Activated CD8-positive, alpha-beta T cell treated with anti-CD3 and anti-CD28 coated beads for 36 hours (primary cell): ENCODE data around the gene CARD9. TPM values are rescaled to one million over a fixed set of nuclear protein-coding genes. Genes with fewer than 3 reads are reported as not detected.

Experiments
- ATAC-seq: fragments of 200-7000 bp; cut with Tn5 transposase; one replicate; pipeline ENCODE4 v1.10.0; 2021; ENCODE audit warnings: mild to moderate bottlenecking, moderate library complexity
- CTCF ChIA-PET: fragments of 350-600 bp; sonication (Branson Sonifier 250); formaldehyde crosslinking; loops from one replicate; lab custom pipeline; 2021; ENCODE audit warnings: antibody characterized with exemption; lab: Charles Lee
- POLR2A ChIA-PET: fragments of 350-600 bp; sonication (Branson Sonifier 250); formaldehyde crosslinking; loops from one replicate; lab custom pipeline; 2021; ENCODE audit warnings: antibody characterized with exemption; lab: Charles Lee
- DNase-seq: peaks from one replicate; pipeline ENCODE4 v3.0.0-alpha.2; 2020
- H3K27ac Mint-ChIP-seq: one replicate; pipeline ENCODE4 v1.8.0; 2021; ENCODE audit warnings: mild to moderate bottlenecking, mixed read lengths
- H3K27me3 Mint-ChIP-seq: one replicate; pipeline ENCODE4 v1.8.0; 2021; ENCODE audit warnings: mixed read lengths
- H3K36me3 Mint-ChIP-seq: one replicate; pipeline ENCODE4 v1.8.0; 2021; ENCODE audit warnings: low read depth, mixed read lengths
- H3K4me1 Mint-ChIP-seq: one replicate; pipeline ENCODE4 v1.8.0; 2021; ENCODE audit warnings: low read depth, mixed read lengths
- H3K4me3 Mint-ChIP-seq: one replicate; pipeline ENCODE4 v1.8.0; 2021; ENCODE audit warnings: mild to moderate bottlenecking, moderate library complexity, mixed read lengths
- H3K9me3 Mint-ChIP-seq: one replicate; pipeline ENCODE4 v1.8.0; 2021; ENCODE audit warnings: mixed read lengths
- intact Hi-C: fragments of 100-400 bp; cut with micrococcal nuclease; formaldehyde crosslinking; loops from one replicate; pipeline ENCODE4 v1.10.0; 2022
- total RNA-seq, 2 experiments: library from RNA; stranded (reverse); gene quantifications; one replicate each; pipeline ENCODE4 v1.2.3, GENCODE V29; 2021
- TF ChIP-seq, protein P1 (sequence below): fragments of 200-600 bp; IDR thresholded peaks from one replicate; pipeline ENCODE4 v1.8.0; 2022; ENCODE audit warnings: antibody characterized with exemption, mild to moderate bottlenecking

Gene CARD9
- total RNA-seq, 2 experiments from 2014 or later, result 6.8 to 7.1 TPM

DNA sequence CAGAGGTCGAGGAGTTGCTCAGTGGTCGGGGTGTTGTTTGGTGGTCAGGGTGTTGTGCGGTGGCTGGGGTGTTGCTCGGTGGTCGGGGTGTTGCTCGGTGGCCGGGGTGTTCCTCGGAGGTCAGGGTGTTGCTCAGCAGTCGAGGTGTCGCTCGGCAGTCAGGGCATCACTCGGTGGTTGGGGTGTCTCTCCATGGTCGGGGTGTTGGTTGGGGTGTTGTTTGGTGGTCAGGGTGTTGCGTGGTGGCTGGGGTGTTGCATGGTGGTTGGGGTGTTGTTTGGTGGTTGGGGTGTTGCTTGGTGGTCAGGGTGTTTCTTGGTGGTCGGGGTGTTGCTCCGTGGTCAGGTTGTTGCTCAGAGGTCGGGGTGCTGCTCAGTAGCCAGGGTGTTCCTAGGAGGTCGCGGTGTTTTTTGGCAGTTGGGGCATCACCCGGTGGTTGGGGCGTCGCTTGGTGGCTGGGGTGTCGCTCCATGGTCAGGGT is 57.2 kb downstream of the CARD9 start:
- peak overlapping the region; percentile 58 for H3K27ac Mint-ChIP-seq
- ATAC-seq (peak; percentile 40), DNase-seq (peak; percentile 36)
- peaks cover 21% of the 10 kb centered on the region for H3K9me3 Mint-ChIP-seq
- H3K4me1 Mint-ChIP-seq, result peaks cover 5% of the 10 kb centered on the region
- intact Hi-C loops, result loop anchor here (10.0 kb wide), 1 partner anchor 88 kb away; the partner anchor contains the start of gene SNAPC4
- peaks cover 2% of the 10 kb centered on the region for H3K27me3 Mint-ChIP-seq
- CTCF ChIA-PET, result no interaction called here
- POLR2A ChIA-PET, result no interaction called here
- H3K36me3 Mint-ChIP-seq, result peaks cover 6% of the 10 kb centered on the region
- peak overlapping the region; percentile 7 for H3K4me3 Mint-ChIP-seq
- TF ChIP-seq, protein P1, sequence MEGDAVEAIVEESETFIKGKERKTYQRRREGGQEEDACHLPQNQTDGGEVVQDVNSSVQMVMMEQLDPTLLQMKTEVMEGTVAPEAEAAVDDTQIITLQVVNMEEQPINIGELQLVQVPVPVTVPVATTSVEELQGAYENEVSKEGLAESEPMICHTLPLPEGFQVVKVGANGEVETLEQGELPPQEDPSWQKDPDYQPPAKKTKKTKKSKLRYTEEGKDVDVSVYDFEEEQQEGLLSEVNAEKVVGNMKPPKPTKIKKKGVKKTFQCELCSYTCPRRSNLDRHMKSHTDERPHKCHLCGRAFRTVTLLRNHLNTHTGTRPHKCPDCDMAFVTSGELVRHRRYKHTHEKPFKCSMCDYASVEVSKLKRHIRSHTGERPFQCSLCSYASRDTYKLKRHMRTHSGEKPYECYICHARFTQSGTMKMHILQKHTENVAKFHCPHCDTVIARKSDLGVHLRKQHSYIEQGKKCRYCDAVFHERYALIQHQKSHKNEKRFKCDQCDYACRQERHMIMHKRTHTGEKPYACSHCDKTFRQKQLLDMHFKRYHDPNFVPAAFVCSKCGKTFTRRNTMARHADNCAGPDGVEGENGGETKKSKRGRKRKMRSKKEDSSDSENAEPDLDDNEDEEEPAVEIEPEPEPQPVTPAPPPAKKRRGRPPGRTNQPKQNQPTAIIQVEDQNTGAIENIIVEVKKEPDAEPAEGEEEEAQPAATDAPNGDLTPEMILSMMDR, result no peak

DNA sequence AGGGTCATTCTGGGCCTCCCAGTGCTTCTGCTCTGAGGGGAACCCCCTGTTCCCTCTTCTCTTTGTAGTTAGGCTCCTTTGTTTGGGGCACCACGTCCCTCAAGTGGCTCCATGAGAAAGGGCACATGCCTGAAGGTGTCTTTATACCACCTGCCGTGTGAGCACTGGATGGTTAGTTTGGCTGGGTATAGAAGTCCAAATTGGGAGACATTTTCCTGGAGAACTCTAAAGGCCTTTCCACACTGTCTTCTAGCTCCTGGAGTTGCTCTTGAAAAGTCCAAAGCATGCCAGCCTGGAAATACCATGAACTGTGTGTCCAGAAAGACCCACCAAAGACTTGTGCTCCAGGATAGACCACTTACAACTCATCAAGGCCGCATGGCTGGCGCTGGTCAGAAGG is 58.5 kb downstream of the CARD9 start:
- TF ChIP-seq, protein P1, result no peak
- Mint-ChIP-seq H3K4me3 (no peak overlapping the region), H3K27ac (no peak overlapping the region), H3K36me3 (peaks cover 6% of the 10 kb centered on the region), H3K4me1 (peaks cover 5% of the 10 kb centered on the region), H3K27me3 (peaks cover 2% of the 10 kb centered on the region), H3K9me3 (peaks cover 21% of the 10 kb centered on the region)
- no peak for DNase-seq
- ChIA-PET POLR2A (no interaction called here), CTCF (no interaction called here)
- no peak for ATAC-seq
- intact Hi-C loops, result loop anchor here (10.0 kb wide), 1 partner anchor 90 kb away; the partner anchor contains the start of gene SNAPC4

DNA sequence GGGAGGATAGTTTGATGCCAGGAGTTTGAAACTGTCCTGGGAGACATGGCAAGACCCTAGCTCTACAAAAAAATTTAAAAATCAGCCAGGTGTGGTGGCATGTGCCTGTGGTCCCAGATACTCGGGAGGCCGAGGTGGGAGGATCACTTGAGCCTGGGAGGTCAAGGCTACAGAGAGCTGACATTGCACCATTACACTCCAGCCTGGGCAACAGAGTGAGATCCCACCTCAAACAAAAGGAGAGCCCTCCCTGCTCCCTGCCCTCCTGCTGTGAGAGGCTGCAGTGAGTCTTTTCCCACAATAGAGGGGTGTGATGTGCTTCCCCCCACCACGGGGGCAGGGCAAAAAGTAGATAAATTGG is 59.4 kb downstream of the CARD9 start:
- Mint-ChIP-seq H3K27ac (no peak overlapping the region), H3K4me3 (no peak overlapping the region), H3K36me3 (peaks cover 6% of the 10 kb centered on the region), H3K4me1 (peaks cover 5% of the 10 kb centered on the region), H3K9me3 (peaks cover 21% of the 10 kb centered on the region), H3K27me3 (peaks cover 2% of the 10 kb centered on the region)
- POLR2A ChIA-PET, result no interaction called here
- CTCF ChIA-PET, result interaction anchor here (2.8 kb wide), 2 partner anchors 9 to 49 kb away, joined by 8 to 14 read pairs; partner anchors contain the start of gene DNLZ
- ATAC-seq (no peak), DNase-seq (no peak)
- intact Hi-C loops, result loop anchor here (10.0 kb wide), 1 partner anchor 91 kb away; the partner anchor contains the start of gene SNAPC4
- TF ChIP-seq, protein P1, result no peak

Other genes with a start within 250 kb of the CARD9 start
- gene LHX3, start 168.5 kb downstream of the CARD9 start, total RNA-seq, result not detected
- 10 to 100 TPM; 21.0 to 21.5 TPM for gene QSOX2, start 127.9 kb downstream of the CARD9 start, total RNA-seq
- gene CCDC187, start 69.6 kb downstream of the CARD9 start, total RNA-seq, result under 1 TPM in 1 of 2 experiments, not detected in 1; 0.07 TPM
- gene GPSM1, start 46.1 kb downstream of the CARD9 start, total RNA-seq, result 1 to 10 TPM; 8.8 to 10.0 TPM
- 10 to 100 TPM; 16.1 to 17.4 TPM for gene DNLZ, start 9.9 kb downstream of the CARD9 start, total RNA-seq
- 10 to 100 TPM; 15.5 to 17.1 TPM for gene SNAPC4, start 26.5 kb upstream of the CARD9 start, total RNA-seq
- gene ENTR1, start 36.9 kb upstream of the CARD9 start, total RNA-seq, result 10 to 100 TPM; 65.9 to 66.8 TPM
- 100 to 1,000 TPM; 128 to 140 TPM for gene PMPCA, start 37.0 kb upstream of the CARD9 start, total RNA-seq
- gene INPP5E, start 66.2 kb upstream of the CARD9 start, total RNA-seq, result 10 to 100 TPM; 12.0 to 13.8 TPM
- 10 to 100 TPM; 67.9 to 69.8 TPM for gene SEC16A, start 109.4 kb upstream of the CARD9 start, total RNA-seq
- gene NOTCH1, start 172.4 kb upstream of the CARD9 start, total RNA-seq, result 10 to 100 TPM; 45.7 to 47.6 TPM